Measurements from ENCODE around the gene SSBP1. TPM values are rescaled to one million over a fixed set of nuclear protein-coding genes. Genes with fewer than 3 reads are reported as not detected.
A peak's percentile ranks its signal among the peaks of the same experiment; 100 is the strongest.
"Not testable (repeated sequence)": the region's sequence is repeated elsewhere in the genome, so short reads cannot be mapped to it uniquely, and the experiment has no call there.

The SSBP1 gene
- total RNA-seq, 1 donor from 2014 or later, result 89.1 TPM

DNA sequence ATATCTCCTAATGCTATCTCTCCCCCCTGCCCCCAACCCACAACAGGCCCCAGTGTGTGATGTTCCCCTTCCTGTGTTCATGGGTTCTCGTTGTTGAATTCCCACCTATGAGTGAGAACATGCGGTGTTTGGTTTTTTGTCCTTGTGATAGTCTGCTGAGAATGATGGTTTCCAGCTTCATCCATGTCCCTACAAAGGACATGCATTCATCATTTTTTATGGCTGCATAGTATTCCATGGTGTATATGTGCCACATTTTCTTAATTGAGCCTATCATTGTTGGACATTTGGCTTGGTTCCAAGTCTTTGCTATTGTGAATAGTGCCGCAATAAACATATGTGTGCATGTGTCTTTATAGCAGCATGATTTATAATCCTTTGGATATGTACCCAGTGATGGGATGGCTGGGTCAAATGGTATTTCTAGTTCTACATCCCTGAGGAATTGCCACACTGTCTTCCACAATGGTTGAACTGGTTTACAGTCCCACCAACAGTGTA lies 32.0 kb downstream of the SSBP1 start:
- not testable (repeated sequence) for DNase-seq (ENCODE audit: low spot score)

DNA sequence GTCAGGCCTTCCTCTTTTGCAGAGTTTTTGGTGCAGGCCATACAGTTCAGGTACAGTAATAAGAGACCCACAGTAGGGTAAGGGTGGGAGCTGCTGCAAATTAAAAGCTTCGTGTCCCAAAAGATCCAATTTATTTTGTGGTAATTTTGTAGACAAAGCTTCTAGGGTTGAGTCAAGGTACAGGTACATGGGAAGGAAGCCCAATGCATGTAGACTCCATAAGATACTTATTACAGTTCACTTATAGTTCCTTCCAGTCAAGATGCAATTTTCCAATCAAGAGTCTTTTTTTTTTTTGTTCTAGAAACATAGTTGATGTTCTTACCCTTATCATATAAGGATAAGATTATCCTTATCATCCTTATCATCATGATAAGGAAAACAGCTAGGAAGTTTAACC lies 38.2 kb downstream of the SSBP1 start, which contains the start of gene TAS2R4:
TSS of gene TAS2R4 (plus strand) at position 301 of the 400 bp plus-strand sequence. CDS start 1,815 bp downstream, outside the sequence.
- DNase-seq (ENCODE audit: low spot score), result no peak

DNA sequence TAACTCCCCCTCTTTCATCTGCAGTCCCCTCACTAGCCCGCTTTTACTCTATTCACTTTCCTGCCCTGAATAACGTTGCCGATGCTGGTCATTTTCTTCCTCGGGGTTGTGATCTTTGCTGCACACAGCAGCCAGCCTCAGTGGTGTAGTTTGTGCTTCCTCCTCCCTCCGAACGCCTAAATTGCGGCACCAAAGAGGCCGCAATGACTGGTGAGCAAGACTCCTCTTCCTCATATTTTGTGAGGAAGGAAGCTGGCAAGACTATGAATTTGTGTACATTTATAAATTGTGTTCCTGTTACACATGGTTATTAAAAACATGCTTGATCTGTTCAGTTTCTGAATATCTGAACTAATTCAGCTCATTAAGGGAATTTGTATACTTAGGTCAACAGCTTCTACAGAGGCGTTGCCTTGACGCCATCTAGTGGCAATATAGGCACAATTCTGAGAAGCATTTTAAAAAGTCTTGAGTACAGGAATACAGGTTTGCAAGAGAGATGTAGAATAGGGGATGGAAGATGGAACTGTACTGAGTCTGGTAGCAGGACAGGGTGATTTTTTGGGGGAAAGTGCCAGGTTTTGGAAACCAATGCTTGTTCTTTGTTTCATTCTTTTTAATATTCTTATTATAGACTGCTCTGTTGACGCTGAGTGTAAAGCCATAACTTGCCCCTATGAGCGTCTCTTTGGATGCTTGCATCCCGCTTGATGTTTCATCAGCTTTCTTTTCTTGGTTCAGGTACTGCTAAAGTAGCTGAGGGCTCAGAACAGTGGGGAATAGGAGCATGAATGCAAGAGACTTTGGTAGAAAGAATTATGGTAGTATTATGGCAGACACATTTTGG lies 47.8 kb downstream of the SSBP1 start:
- DNase-seq (ENCODE audit: low spot score), result peak; percentile 29

DNA sequence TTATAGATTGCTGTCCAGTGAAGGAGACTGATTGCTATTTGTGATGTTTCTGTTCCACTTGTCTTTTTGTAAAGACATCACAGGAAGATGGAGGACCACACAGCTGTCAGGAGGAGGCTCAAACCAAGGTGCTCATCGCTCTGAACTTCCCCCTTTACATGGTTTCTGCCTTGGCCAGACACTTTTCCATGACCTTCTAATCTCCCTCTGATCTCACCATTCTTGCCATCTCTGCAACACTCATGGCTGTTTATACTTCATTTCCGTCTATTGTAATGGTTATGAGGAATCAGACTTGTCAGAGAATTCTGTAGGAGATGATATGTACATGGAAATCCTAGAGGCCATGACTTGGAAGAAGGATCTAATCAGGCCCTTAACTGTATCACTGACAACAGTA lies 50.1 kb downstream of the SSBP1 start:
- DNase-seq (ENCODE audit: low spot score), result no peak

DNA sequence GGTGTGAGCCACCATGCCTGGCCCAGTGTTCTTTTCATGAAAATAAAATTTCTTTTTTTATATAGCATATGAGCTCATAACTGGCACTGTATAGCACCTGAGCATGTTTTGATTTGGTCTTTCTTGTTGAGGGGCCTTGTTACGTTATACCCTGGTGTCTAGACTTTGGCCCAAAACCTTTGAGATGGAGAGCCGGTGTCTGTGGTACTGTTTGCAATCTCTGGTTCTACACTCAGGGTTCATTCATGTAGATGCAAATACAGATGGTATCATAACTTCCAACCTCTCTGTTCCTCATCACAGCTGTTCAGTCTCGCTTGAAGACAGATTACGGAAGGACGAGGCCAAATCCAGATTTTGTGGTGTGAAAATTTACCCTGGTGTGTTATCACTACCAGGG lies 51.8 kb downstream of the SSBP1 start, which contains the start of gene TAS2R5:
TSS of gene TAS2R5 (plus strand) at position 301 of the 400 bp plus-strand sequence. CDS start 145 bp downstream, outside the sequence.
- no peak for DNase-seq (ENCODE audit: low spot score)

DNA sequence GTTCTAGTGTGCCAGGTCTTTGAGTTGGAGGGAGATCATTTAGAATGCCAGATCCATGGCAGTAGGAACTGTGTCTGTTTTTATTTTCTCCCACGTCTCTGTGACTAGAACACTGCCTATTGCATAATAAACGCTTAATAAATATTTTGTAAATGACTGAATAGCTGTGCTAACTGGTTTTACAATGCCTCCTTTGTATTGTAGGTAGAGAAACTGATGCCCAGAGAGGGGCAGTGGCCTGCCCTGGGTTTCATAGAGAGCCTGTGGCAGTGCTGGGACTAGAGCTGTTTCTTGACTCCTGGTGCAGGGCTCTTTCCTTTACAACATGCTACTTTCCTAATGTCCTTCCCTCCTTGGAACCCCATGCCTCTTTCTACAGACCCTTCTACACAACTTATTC lies 54.4 kb downstream of the SSBP1 start:
- DNase-seq (ENCODE audit: low spot score), result no peak

Other genes starting within 250 kb of the SSBP1 start
- gene AGK, start 186.9 kb upstream of the SSBP1 start, total RNA-seq (ENCODE audit: insufficient read depth, low replicate concordance), result 20.7 TPM
- gene DENND11, start 36.2 kb upstream of the SSBP1 start, total RNA-seq (ENCODE audit: insufficient read depth, low replicate concordance), result 17.3 TPM
- gene WEE2, start 30.0 kb upstream of the SSBP1 start, total RNA-seq (ENCODE audit: insufficient read depth, low replicate concordance), result 1.9 TPM
- gene TAS2R3, start 25.7 kb downstream of the SSBP1 start, total RNA-seq (ENCODE audit: insufficient read depth, low replicate concordance), result 10.6 TPM
- gene TAS2R4, start 38.3 kb downstream of the SSBP1 start, total RNA-seq (ENCODE audit: insufficient read depth, low replicate concordance), result 4.1 TPM
- gene TAS2R5, start 51.9 kb downstream of the SSBP1 start, total RNA-seq (ENCODE audit: insufficient read depth, low replicate concordance), result 0.72 TPM
- 0.72 TPM for gene PRSS37, start 103.1 kb downstream of the SSBP1 start, total RNA-seq (ENCODE audit: insufficient read depth, low replicate concordance)
- not detected for gene OR9A4, start 178.0 kb downstream of the SSBP1 start, total RNA-seq (ENCODE audit: insufficient read depth, low replicate concordance)
- gene CLEC5A, start 208.6 kb downstream of the SSBP1 start, total RNA-seq (ENCODE audit: insufficient read depth, low replicate concordance), result 10.8 TPM
- gene TAS2R38, start 235.4 kb downstream of the SSBP1 start, total RNA-seq (ENCODE audit: insufficient read depth, low replicate concordance), result 5.1 TPM

Data from umbilical cord (tissue), 2 donors.